ENCODE results near the gene THADA.

The THADA gene

DNA sequence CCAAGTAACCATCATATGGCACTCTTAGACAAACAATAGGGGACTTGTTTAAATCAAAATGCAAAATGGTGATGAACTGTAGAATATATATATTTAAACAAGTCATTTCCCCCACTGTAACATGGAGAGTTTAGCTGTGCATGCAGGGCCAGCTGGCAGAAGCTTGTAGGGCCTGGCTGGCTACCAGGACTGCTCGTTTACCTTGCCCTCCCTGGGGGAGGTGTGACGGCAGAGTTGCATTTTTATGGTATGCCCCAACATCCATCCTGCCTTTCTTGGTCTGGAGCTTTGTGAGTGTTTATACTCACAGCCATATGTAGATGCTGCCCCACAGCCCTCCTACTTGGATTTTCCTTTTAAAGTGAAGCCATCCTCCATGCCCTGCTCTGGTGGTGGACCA lies 267.7 kb downstream of the THADA start:
- Mint-ChIP-seq H3K36me3 (ENCODE audit: low read depth) (peaks cover 13% of the 10 kb centered on the region), H3K4me3 (no peak overlapping the region), H3K27ac (no peak overlapping the region), H3K9me3 (no peaks in the 10 kb centered on the region), H3K4me1 (peaks cover 29% of the 10 kb centered on the region), H3K27me3 (ENCODE audit: low read depth, poor library complexity) (peaks cover 4% of the 10 kb centered on the region)
- TF ChIP-seq CTCF (IDR thresholded peaks at IDR 0.05) = no peak
- no peak for DNase-seq

GRCh38 chr2:43327119-43327518 lies 268.7 kb downstream of the THADA start:
- peaks cover 6% of the 10 kb centered on the region for H3K27me3 Mint-ChIP-seq (ENCODE audit: low read depth, poor library complexity)
- no peaks in the 10 kb centered on the region for H3K9me3 Mint-ChIP-seq
- H3K4me1 Mint-ChIP-seq = peaks cover 21% of the 10 kb centered on the region
- no peak for DNase-seq
- H3K4me3 Mint-ChIP-seq = no peak overlapping the region
- peaks cover 13% of the 10 kb centered on the region for H3K36me3 Mint-ChIP-seq (ENCODE audit: low read depth)
- TF ChIP-seq CTCF (IDR thresholded peaks at IDR 0.05) = no peak
- no peak overlapping the region for H3K27ac Mint-ChIP-seq

DNA sequence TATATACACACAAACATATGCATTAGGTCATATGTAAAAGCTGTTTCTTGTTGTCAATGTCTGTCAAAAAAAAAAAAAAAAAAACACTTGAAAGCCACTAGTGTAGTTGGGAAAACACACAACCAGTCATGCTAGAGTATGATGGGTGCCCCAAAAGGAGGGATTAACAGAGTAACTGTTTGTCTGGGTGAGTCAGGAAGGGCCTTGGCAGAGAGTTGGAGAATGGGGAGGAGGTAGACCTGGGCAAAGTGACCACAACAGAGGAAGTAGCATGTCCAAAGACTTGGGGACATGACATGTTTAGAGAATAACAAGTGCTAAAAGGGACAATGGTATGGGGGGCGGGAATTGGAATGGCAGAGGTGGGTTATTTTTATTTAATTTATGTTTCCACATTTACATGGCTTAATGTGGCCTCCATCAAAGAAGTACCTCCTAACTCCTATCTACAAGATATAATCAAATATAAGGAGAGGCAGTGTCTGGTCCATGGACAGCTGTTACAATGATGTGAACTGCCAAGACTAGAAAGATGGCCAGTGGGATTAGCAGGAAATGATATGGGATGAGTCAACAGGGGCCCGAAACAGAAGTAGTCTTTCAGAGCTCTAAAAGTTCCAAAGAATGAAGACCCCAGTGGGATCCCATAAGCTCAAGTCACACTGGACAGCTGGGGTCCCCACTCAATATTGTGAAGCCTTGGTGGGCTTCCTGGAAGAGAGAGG lies 269.6 kb downstream of the THADA start:
- no peak for DNase-seq
- H3K4me3 Mint-ChIP-seq = no peak overlapping the region
- H3K27ac Mint-ChIP-seq = no peak overlapping the region
- H3K27me3 Mint-ChIP-seq (ENCODE audit: low read depth, poor library complexity) = peaks cover 6% of the 10 kb centered on the region
- no peak for TF ChIP-seq CTCF (IDR thresholded peaks at IDR 0.05)
- peaks cover 21% of the 10 kb centered on the region for H3K4me1 Mint-ChIP-seq
- no peaks in the 10 kb centered on the region for H3K9me3 Mint-ChIP-seq
- peaks cover 16% of the 10 kb centered on the region for H3K36me3 Mint-ChIP-seq (ENCODE audit: low read depth)

DNA sequence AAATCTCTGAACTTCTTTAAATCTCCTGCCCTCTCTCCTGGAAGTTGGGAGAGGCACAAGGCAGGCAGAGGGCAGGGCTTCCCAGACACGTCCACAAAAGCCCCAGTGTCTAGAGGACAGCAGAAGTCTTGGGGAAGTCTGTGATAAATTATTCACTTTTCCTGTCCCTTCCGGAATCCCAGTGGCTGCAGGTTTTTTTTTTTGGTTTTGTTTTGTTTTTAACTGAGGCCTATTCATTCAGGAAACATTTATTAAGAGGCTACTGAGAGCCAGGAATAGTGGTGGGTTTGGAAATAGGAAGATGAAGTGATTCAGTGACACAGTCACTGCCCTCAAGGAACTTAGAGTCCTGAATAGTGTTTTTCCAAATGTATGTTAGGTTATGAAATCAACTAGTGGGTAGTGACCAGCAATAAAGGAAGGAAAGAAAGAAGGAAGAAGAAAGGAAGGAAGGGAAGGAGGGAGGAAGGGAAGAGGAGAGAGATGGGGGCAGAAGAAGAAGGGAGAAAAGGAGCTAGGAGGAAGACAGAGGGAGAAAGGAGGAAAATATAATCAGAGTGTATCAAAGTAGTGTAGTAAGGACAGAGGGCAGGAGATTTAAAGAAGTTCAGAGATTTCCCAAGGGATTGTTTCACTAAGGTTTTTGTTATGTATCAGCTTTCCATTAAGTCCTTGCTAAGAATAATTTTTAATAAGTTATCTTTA lies 270.6 kb downstream of the THADA start:
- H3K9me3 Mint-ChIP-seq = no peaks in the 10 kb centered on the region
- peak overlapping the region; percentile 1 for H3K27ac Mint-ChIP-seq
- peaks cover 17% of the 10 kb centered on the region for H3K36me3 Mint-ChIP-seq (ENCODE audit: low read depth)
- H3K27me3 Mint-ChIP-seq (ENCODE audit: low read depth, poor library complexity) = peaks cover 6% of the 10 kb centered on the region
- no peak for TF ChIP-seq CTCF (IDR thresholded peaks at IDR 0.05)
- H3K4me3 Mint-ChIP-seq = no peak overlapping the region
- H3K4me1 Mint-ChIP-seq = peaks cover 16% of the 10 kb centered on the region
- no peak for DNase-seq

DNA sequence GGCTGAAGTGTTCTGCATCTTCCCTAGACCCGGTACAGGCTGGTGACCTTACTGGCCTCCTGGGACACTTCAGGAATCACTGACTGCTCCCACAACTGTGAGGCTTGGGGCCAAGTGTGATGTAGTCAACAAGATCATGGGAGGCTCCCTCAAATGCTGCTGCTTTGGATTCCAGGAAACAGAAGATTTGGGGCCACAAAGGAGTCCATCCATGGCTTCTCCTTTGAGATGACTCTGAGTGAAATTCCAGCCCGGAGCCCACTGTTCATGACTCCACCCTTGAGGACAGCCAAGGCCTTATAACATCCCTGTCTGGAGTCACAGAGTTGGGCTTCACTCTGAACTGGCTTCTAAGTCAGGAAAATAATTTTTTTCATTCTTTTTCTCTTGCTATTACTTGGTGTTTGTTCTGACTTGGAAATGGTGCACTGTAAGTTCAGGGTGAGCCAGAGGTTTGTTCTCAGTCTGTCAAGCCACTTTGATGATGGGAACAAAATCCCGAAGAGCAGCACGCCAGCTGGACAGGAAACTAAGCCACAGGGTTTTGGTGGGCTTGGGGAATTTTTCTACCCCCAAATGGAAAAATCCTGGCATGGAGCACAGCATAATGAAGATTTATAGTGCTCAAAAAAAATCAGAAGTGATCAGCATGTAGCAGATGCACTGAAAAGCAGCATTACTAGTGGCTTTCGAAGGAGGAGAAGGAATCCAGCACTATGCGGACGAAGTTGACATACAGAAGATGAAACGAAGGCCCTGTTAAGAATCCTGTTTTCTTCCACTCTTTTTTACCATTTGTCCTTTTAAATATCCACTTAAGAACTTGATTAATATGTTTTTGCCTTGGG lies 271.4 kb downstream of the THADA start:
- Mint-ChIP-seq H3K9me3 (no peaks in the 10 kb centered on the region), H3K27ac (peak overlapping the region; percentile 1)

More for the DNA sequence above, 271.4 kb downstream of the THADA start:
- no peak for TF ChIP-seq CTCF (IDR thresholded peaks at IDR 0.05)
- no peak for DNase-seq
- Mint-ChIP-seq H3K4me3 (no peak overlapping the region), H3K4me1 (peaks cover 17% of the 10 kb centered on the region), H3K36me3 (ENCODE audit: low read depth) (peaks cover 17% of the 10 kb centered on the region), H3K27me3 (ENCODE audit: low read depth, poor library complexity) (peaks cover 6% of the 10 kb centered on the region)
